COLO829 (cell line): Measurements from ENCODE around the gene LRRC63.
"Not testable (repeated sequence)": the region's sequence is repeated elsewhere in the genome, so short reads cannot be mapped to it uniquely, and the experiment has no call there.

ENCODE experiments used
- DNase-seq: peaks from one replicate; pipeline ENCODE4 v3.0.0; 2012; ENCODE audit warnings: low spot score

LRRC63 gene

GRCh38 chr13:46211483-46212351, at the start of gene LRRC63:
LRRC63 (plus strand) TSS chr13:46211928; CDS start chr13:46213035, 1,107 bp downstream.
- DNase-seq, result peak; percentile 35

- not testable (repeated sequence) for DNase-seq
These were observed 49.0 kb upstream of the LRRC63 start for GRCh38 chr13:46162741-46163140.

GRCh38 chr13:46164661-46165060, 47.1 kb upstream of the LRRC63 start:
- no peak for DNase-seq

GRCh38 chr13:46165485-46166223, 46.1 kb upstream of the LRRC63 start:
- no peak for DNase-seq

GRCh38 chr13:46166224-46166584, 45.5 kb upstream of the LRRC63 start:
- no peak for DNase-seq

GRCh38 chr13:46166947-46167610, 44.6 kb upstream of the LRRC63 start:
- no peak for DNase-seq

- peak; percentile 23 for DNase-seq
These were observed 43.4 kb upstream of the LRRC63 start for GRCh38 chr13:46168341-46168740.

- no peak for DNase-seq
These were observed 42.9 kb upstream of the LRRC63 start for GRCh38 chr13:46168783-46169182.

GRCh38 chr13:46169758-46170157, 42.0 kb upstream of the LRRC63 start:
- no peak for DNase-seq

GRCh38 chr13:46170268-46170667, 41.5 kb upstream of the LRRC63 start:
- no peak for DNase-seq

GRCh38 chr13:46170687-46171086, 41.0 kb upstream of the LRRC63 start:
- DNase-seq, result no peak

- no peak for DNase-seq
These were observed 40.5 kb upstream of the LRRC63 start for GRCh38 chr13:46171217-46171616.

- no peak for DNase-seq
These were observed 40.0 kb upstream of the LRRC63 start for GRCh38 chr13:46171739-46172138.

GRCh38 chr13:46172531-46172991, 39.2 kb upstream of the LRRC63 start:
- no peak for DNase-seq

GRCh38 chr13:46173656-46174055, 38.1 kb upstream of the LRRC63 start:
- DNase-seq, result no peak

GRCh38 chr13:46176756-46177155, 35.0 kb upstream of the LRRC63 start:
- no peak for DNase-seq

- no peak for DNase-seq
These were observed 33.6 kb upstream of the LRRC63 start for GRCh38 chr13:46178143-46178542.

- peak; percentile 77 for DNase-seq
These were observed 32.9 kb upstream of the LRRC63 start for GRCh38 chr13:46178821-46179220.

- no peak for DNase-seq
These were observed 32.2 kb upstream of the LRRC63 start for GRCh38 chr13:46179491-46179908.

GRCh38 chr13:46179969-46180763, 31.6 kb upstream of the LRRC63 start:
- no peak for DNase-seq

- no peak for DNase-seq
These were observed 30.3 kb upstream of the LRRC63 start for GRCh38 chr13:46181377-46181839.
